Measurements from ENCODE around the gene NTM. TPM values are rescaled to one million over a fixed set of nuclear protein-coding genes. Genes with fewer than 3 reads are reported as not detected.

Gene NTM
- polyA plus RNA-seq, 1 donor (not counting 4 experiments of a cell fraction or from before 2014, with no cell fraction given) = 47.9 TPM

GRCh38 chr11:131829725-131830124, 459.3 kb downstream of the NTM start:
- no peak overlapping the region for H3K27ac ChIP-seq (ENCODE audit: control insufficient read depth, insufficient read depth, low read length)
- H3K9ac ChIP-seq (ENCODE audit: control insufficient read depth, extremely low read depth, insufficient read depth, low read length) = no peak overlapping the region
- no peak for DNase-seq (ENCODE audit: low read depth, low spot score)
- H3K9me3 ChIP-seq (ENCODE audit: control insufficient read depth, low read depth, low read length) = no peaks in the 10 kb centered on the region
- H3K4me1 ChIP-seq (ENCODE audit: control insufficient read depth, extremely low read depth, insufficient read depth, low read length) = no peaks in the 10 kb centered on the region
- H3K4me2 ChIP-seq (ENCODE audit: control insufficient read depth, extremely low read depth, insufficient read depth, low read depth, low read length) = no peak overlapping the region
- H3K79me2 ChIP-seq (ENCODE audit: control insufficient read depth, insufficient read depth, low read length) = no peaks in the 10 kb centered on the region
- TF ChIP-seq CTCF (optimal IDR thresholded peaks at IDR 0.05 in 1 of 3, IDR thresholded peaks at IDR 0.05 in 1 of 3, conservative IDR thresholded peaks at IDR 0.05 in 1 of 3; ENCODE audit: extremely low read depth in 1 of 3, insufficient read depth in 2 of 3, low read length in 3 of 3) = no peak
- no peak for TF ChIP-seq EZH2 (IDR thresholded peaks at IDR 0.05; ENCODE audit: low read length)
- H4K20me1 ChIP-seq (ENCODE audit: control insufficient read depth, extremely low read depth, insufficient read depth, low read length) = no peaks in the 10 kb centered on the region
- no peak overlapping the region for H3K4me3 ChIP-seq (ENCODE audit: control insufficient read depth in 2 of 3, extremely low read depth in 1 of 3, insufficient read depth in 2 of 3, low read depth in 1 of 3, low read length in 3 of 3)
- H3K36me3 ChIP-seq (ENCODE audit: control insufficient read depth in 2 of 2, extremely low read depth in 1 of 2, insufficient read depth in 2 of 2, low read length in 2 of 2) = no peaks in the 10 kb centered on the region
- dilution Hi-C loops (cut with MboI; ENCODE audit: extremely low pct_ligation_motif_present, low sequenced_read_pairs) = no loop called here
- H2AFZ ChIP-seq (ENCODE audit: control insufficient read depth, low read length) = no peak overlapping the region
- H3K9me1 ChIP-seq (ENCODE audit: control insufficient read depth, extremely low read depth, insufficient read depth, low read length) = no peaks in the 10 kb centered on the region
- no peaks in the 10 kb centered on the region for H3K27me3 ChIP-seq (ENCODE audit: control insufficient read depth, extremely low read depth, insufficient read depth, low read length)
- FAIRE-seq = no peak

DNA sequence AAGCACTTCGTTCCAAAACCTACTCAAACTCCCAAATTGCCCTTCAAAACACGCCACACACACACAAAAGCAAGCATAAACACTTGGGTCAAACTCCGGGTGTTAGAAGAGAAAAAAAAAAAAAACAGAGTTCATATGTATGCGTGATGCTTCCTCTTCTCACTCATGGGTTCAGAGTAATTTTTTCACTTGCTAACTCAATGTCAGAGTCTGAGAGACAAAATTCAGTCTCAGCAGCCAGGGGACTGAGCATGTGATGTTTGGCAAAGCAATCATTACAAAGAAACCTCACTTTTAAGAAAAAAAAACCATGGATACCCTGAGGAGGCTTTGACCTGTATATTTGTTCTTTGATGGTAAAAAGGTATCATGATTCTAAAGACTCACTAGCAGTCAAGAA, 461.7 kb downstream of the NTM start:
- DNase-seq (ENCODE audit: low read depth, low spot score) = no peak
- no peaks in the 10 kb centered on the region for H3K36me3 ChIP-seq (ENCODE audit: control insufficient read depth in 2 of 2, extremely low read depth in 1 of 2, insufficient read depth in 2 of 2, low read length in 2 of 2)
- dilution Hi-C loops (cut with MboI; ENCODE audit: extremely low pct_ligation_motif_present, low sequenced_read_pairs) = no loop called here
- H3K9ac ChIP-seq (ENCODE audit: control insufficient read depth, extremely low read depth, insufficient read depth, low read length) = no peak overlapping the region
- no peaks in the 10 kb centered on the region for H3K9me3 ChIP-seq (ENCODE audit: control insufficient read depth, low read depth, low read length)
- no peak overlapping the region for H3K4me3 ChIP-seq (ENCODE audit: control insufficient read depth in 2 of 3, extremely low read depth in 1 of 3, insufficient read depth in 2 of 3, low read depth in 1 of 3, low read length in 3 of 3)
- H3K27ac ChIP-seq (ENCODE audit: control insufficient read depth, insufficient read depth, low read length) = no peak overlapping the region
- FAIRE-seq = no peak
- H2AFZ ChIP-seq (ENCODE audit: control insufficient read depth, low read length) = no peak overlapping the region
- no peaks in the 10 kb centered on the region for H3K27me3 ChIP-seq (ENCODE audit: control insufficient read depth, extremely low read depth, insufficient read depth, low read length)
- no peaks in the 10 kb centered on the region for H3K9me1 ChIP-seq (ENCODE audit: control insufficient read depth, extremely low read depth, insufficient read depth, low read length)
- no peaks in the 10 kb centered on the region for H3K79me2 ChIP-seq (ENCODE audit: control insufficient read depth, insufficient read depth, low read length)
- H3K4me1 ChIP-seq (ENCODE audit: control insufficient read depth, extremely low read depth, insufficient read depth, low read length) = no peaks in the 10 kb centered on the region
- no peaks in the 10 kb centered on the region for H4K20me1 ChIP-seq (ENCODE audit: control insufficient read depth, extremely low read depth, insufficient read depth, low read length)
- H3K4me2 ChIP-seq (ENCODE audit: control insufficient read depth, extremely low read depth, insufficient read depth, low read depth, low read length) = no peak overlapping the region
- no peak for TF ChIP-seq EZH2 (IDR thresholded peaks at IDR 0.05; ENCODE audit: low read length)
- TF ChIP-seq CTCF (optimal IDR thresholded peaks at IDR 0.05 in 1 of 3, IDR thresholded peaks at IDR 0.05 in 1 of 3, conservative IDR thresholded peaks at IDR 0.05 in 1 of 3; ENCODE audit: extremely low read depth in 1 of 3, insufficient read depth in 2 of 3, low read length in 3 of 3) = no peak
